GM12801 (cell line): ENCODE results near the gene PCGF6.

Experiments
- CTCF ChIP-seq: IDR thresholded peaks from one replicate; pipeline ENCODE4 v1.5.1; 2011; ENCODE audit warnings: control low read depth; ENCODE audit not compliant: insufficient read length; ENCODE audit errors: extremely low read depth

Gene PCGF6

GRCh38 chr10:103350517-103351260, at the start of gene PCGF6:
Gene PCGF6, minus strand, starts transcription at chr10:103351140. Its CDS starts 74 bp downstream, at chr10:103351066.
- no peak for TF ChIP-seq CTCF

GRCh38 chr10:103397191-103397825, 46.4 kb upstream of the PCGF6 start:
- TF ChIP-seq CTCF = no peak

- no peak for TF ChIP-seq CTCF
Observed at GRCh38 chr10:103396789-103397087, 45.8 kb upstream of the PCGF6 start.

GRCh38 chr10:103396067-103396788, 45.3 kb upstream of the PCGF6 start, which contains the start of the genes ATP5MK and PDCD11:
Gene ATP5MK, minus strand, starts transcription at chr10:103396475. Its CDS starts 4,018 bp downstream, at chr10:103392457.
Gene PDCD11, plus strand, starts transcription at chr10:103396626. Its CDS starts 1,801 bp downstream, at chr10:103398427.
- no peak for TF ChIP-seq CTCF

- TF ChIP-seq CTCF = no peak
Observed at GRCh38 chr10:103395754-103396066, 44.8 kb upstream of the PCGF6 start.

- no peak for TF ChIP-seq CTCF
Observed at GRCh38 chr10:103394180-103394579, 43.2 kb upstream of the PCGF6 start.

GRCh38 chr10:103382769-103383168, 31.8 kb upstream of the PCGF6 start:
- TF ChIP-seq CTCF = no peak
